Adrenal gland (tissue), 5 donors: Measurements from ENCODE around the gene ARHGEF11.

Experiments used
- CTCF ChIP-seq, 6 experiments: fragments of 450-650 bp in 4 of 6; fragments of 200-600 bp in 2 of 6; sonication (generic) in 1 of 6; IDR thresholded peaks; 1 replicate in 5 of 6; 2 replicates in 1 of 6; pipeline versions ENCODE4 v1.5.1 to v1.8.0; 2016 to 2021; ENCODE audit warnings: antibody characterized with exemption in 6 of 6, mild to moderate bottlenecking in 2 of 6, moderate library complexity in 1 of 6
- POLR2A ChIP-seq, 2 donors: fragments of 450-650 bp; IDR thresholded peaks; one replicate each; pipeline ENCODE4 v1.6.1; 2017; ENCODE audit warnings: antibody characterized with exemption in 2 of 2, mild to moderate bottlenecking in 2 of 2, moderate library complexity in 1 of 2
- donor health status: DM: no; HTN: no; CAD: no.

GRCh38 chr1:156926175-156926574 lies 119.4 kb downstream of the ARHGEF11 start:
- TF ChIP-seq POLR2A (IDR thresholded peaks at IDR 0.05) (no peak), CTCF (IDR thresholded peaks at IDR 0.05) (no peak)
